ENCODE measurements around the gene LEPROT. TPM values are rescaled to one million over a fixed set of nuclear protein-coding genes. Genes with fewer than 3 reads are reported as not detected.

LEPROT gene
- total and polyA plus RNA-seq, 2 of the 8 experiments (the other 6 are each of a cell fraction or from before 2014, with no cell fraction given), result 25.7 to 27.2 TPM

- CTCF ChIA-PET (ENCODE audit: partially characterized antibody), result interaction anchor here (0.6 to 1.5 kb wide), 2 partner anchors 25 to 28 kb away, joined by 3 read pairs; no protein-coding TSS in a partner anchor
- H3K4me3 ChIP-seq (ENCODE audit: extremely low read depth in 1 of 4, insufficient read depth in 2 of 4, low read depth in 3 of 4, low read length in 4 of 4), result no peak overlapping the region
- no peaks in the 10 kb centered on the region for H3K79me2 ChIP-seq (ENCODE audit: control insufficient read depth in 1 of 2, insufficient read depth in 2 of 2, low read length in 2 of 2)
- no peak overlapping the region for H3K14ac ChIP-seq (ENCODE audit: insufficient read length)
- no peak overlapping the region for H3K23ac ChIP-seq (ENCODE audit: insufficient read length)
- no peaks in the 10 kb centered on the region for H4K20me1 ChIP-seq (replicated peaks in 1 of 2; ENCODE audit: control insufficient read depth in 1 of 2, insufficient read depth in 2 of 2, low read length in 2 of 2)
- H3K23me2 ChIP-seq (ENCODE audit: low read depth, low read length), result no peaks in the 10 kb centered on the region
- H3K4ac ChIP-seq (replicated peaks; ENCODE audit: insufficient read length, low read depth, low read length), result no peak overlapping the region
- peaks cover 0 to 3% (median under 1%) of the 10 kb centered on the region in 4 experiments; a peak in 5 of 7 replicates for H3K4me1 ChIP-seq (replicated peaks in 1 of 4; ENCODE audit: control insufficient read depth in 3 of 4, insufficient read depth in 4 of 4, low read length in 3 of 4)
- H4K91ac ChIP-seq (replicated peaks; ENCODE audit: insufficient read length, low read length), result no peak overlapping the region
- no peak overlapping the region for H3K18ac ChIP-seq (ENCODE audit: extremely low read depth, low read length)
- H3K9me3 ChIP-seq (ENCODE audit: insufficient read depth in 2 of 2, low read depth in 1 of 2, low read length in 1 of 2), result no peaks in the 10 kb centered on the region
- FAIRE-seq (peak; percentile 69), DNase-seq (ENCODE audit: low read depth in 1 of 2, low spot score in 2 of 2) (peak in 1 of 2 experiments; percentile 19)
- H4K5ac ChIP-seq (ENCODE audit: insufficient read length, low read depth, low read length), result no peak overlapping the region
- no peaks in the 10 kb centered on the region for H3K27me3 ChIP-seq (replicated peaks in 1 of 4; ENCODE audit: control insufficient read depth in 3 of 4, extremely low read depth in 1 of 4, insufficient read depth in 3 of 4, low read length in 3 of 4)
- 0 out of 2 replicates have a peak overlapping the region, but pooled peaks have one; percentile 13 for H2BK15ac ChIP-seq (ENCODE audit: low read length)
- H3K4me2 ChIP-seq (ENCODE audit: insufficient read depth in 1 of 2, low read depth in 2 of 2, low read length in 2 of 2), result no peak overlapping the region
- POLR2A ChIA-PET (ENCODE audit: partially characterized antibody), result no interaction called here
- H3K9ac ChIP-seq (replicated peaks in 1 of 4; ENCODE audit: extremely low read depth in 1 of 4, low read depth in 3 of 4, low read length in 3 of 4), result no peak overlapping the region
- H2BK120ac ChIP-seq (replicated peaks; ENCODE audit: low read depth, low read length), result no peak overlapping the region
- H2AK5ac ChIP-seq (ENCODE audit: low read depth, low read length), result no peak overlapping the region
- H3K56ac ChIP-seq (replicated peaks; ENCODE audit: insufficient read length, low read depth, low read length), result no peak overlapping the region
- H3K27ac ChIP-seq (ENCODE audit: low read depth, low read length), result no peak overlapping the region
- H4K8ac ChIP-seq (ENCODE audit: extremely low read depth, insufficient read depth, low read length), result no peak overlapping the region
- H2BK5ac ChIP-seq (ENCODE audit: low read depth, low read length), result no peak overlapping the region
- no peaks in the 10 kb centered on the region for H3K36me3 ChIP-seq (ENCODE audit: control insufficient read depth in 2 of 4, insufficient read depth in 4 of 4, low read length in 3 of 4)
- H2AFZ ChIP-seq (ENCODE audit: low read length), result no peak overlapping the region
- H2BK12ac ChIP-seq (ENCODE audit: low read depth, low read length), result peak overlapping the region; percentile 32; the same call in 1 of the 2 replicates
- H2BK20ac ChIP-seq (ENCODE audit: low read length), result no peak overlapping the region; the same call in 1 of the 2 replicates
- H3K79me1 ChIP-seq (ENCODE audit: low read depth, low read length), result no peaks in the 10 kb centered on the region
- WGBS, 2 experiments (ENCODE audit: extremely low coverage in 1 of 2, insufficient coverage in 1 of 2, insufficient read length in 1 of 2, insufficient replicate concordance in 2 of 2, low coverage in 1 of 2, low lambda C conversion rate in 2 of 2, missing lambda C conversion rate in 1 of 2), result 86% methylated on average over 3 of the region's 3 CpGs; no CpG with 5 or more reads in 1 of the 2 experiments
- TF ChIP-seq SP2 (IDR thresholded peaks at IDR 0.05; ENCODE audit: low read length) (no peak), BACH1 (IDR thresholded peaks at IDR 0.05; ENCODE audit: low read length) (peak; percentile 61), TAF1 (IDR thresholded peaks at IDR 0.05; ENCODE audit: low read depth, low read length) (no peak)
Measured at GRCh38 chr1:65395887-65396612, 24.4 kb upstream of the LEPROT start.

Measured in H1 (cell line).